Activated naive CD4-positive, alpha-beta T cell treated with Interleukin-2 at 50 U/mL for 16 hours (primary cell): Measurements from ENCODE around the gene NKAIN2.
"Not testable (repeated sequence)": the region's sequence is repeated elsewhere in the genome, so short reads cannot be mapped to it uniquely, and the experiment has no call there.

ENCODE experiments used
- DNase-seq: peaks from one replicate; pipeline ENCODE4 v3.0.0-alpha.2; 2020

NKAIN2 gene

GRCh38 chr6:124131259-124131658 lies 327.6 kb downstream of the NKAIN2 start:
- no peak for DNase-seq

- no peak for DNase-seq
These were observed 328.1 kb downstream of the NKAIN2 start for GRCh38 chr6:124131779-124132178.

GRCh38 chr6:124132256-124132655 lies 328.6 kb downstream of the NKAIN2 start:
- DNase-seq: no peak

- DNase-seq: no peak
These were observed 339.2 kb downstream of the NKAIN2 start for GRCh38 chr6:124142852-124143251.

GRCh38 chr6:124143435-124143834 lies 339.8 kb downstream of the NKAIN2 start:
- no peak for DNase-seq

GRCh38 chr6:124147621-124148020 lies 344.0 kb downstream of the NKAIN2 start:
- no peak for DNase-seq

- no peak for DNase-seq
These were observed 344.7 kb downstream of the NKAIN2 start for GRCh38 chr6:124148236-124148957.

- no peak for DNase-seq
These were observed 346.0 kb downstream of the NKAIN2 start for GRCh38 chr6:124149646-124150045.

- DNase-seq: no peak
These were observed 354.4 kb downstream of the NKAIN2 start for GRCh38 chr6:124158024-124158423.

- DNase-seq: no peak
These were observed 360.0 kb downstream of the NKAIN2 start for GRCh38 chr6:124163676-124164075.

- DNase-seq: no peak
These were observed 360.7 kb downstream of the NKAIN2 start for GRCh38 chr6:124164343-124164742.

GRCh38 chr6:124167249-124167648 lies 363.6 kb downstream of the NKAIN2 start:
- DNase-seq: not testable (repeated sequence)

GRCh38 chr6:124190256-124190655 lies 386.6 kb downstream of the NKAIN2 start:
- DNase-seq: no peak

- DNase-seq: no peak
These were observed 389.5 kb downstream of the NKAIN2 start for GRCh38 chr6:124193132-124193531.

- DNase-seq: no peak
These were observed 393.5 kb downstream of the NKAIN2 start for GRCh38 chr6:124197148-124197547.

- no peak for DNase-seq
These were observed 395.6 kb downstream of the NKAIN2 start for GRCh38 chr6:124199286-124199685.

GRCh38 chr6:124200661-124201060 lies 397.0 kb downstream of the NKAIN2 start:
- no peak for DNase-seq

GRCh38 chr6:124203101-124203811 lies 399.6 kb downstream of the NKAIN2 start:
- DNase-seq: no peak

GRCh38 chr6:124203812-124204167 lies 400.1 kb downstream of the NKAIN2 start:
- DNase-seq: no peak

GRCh38 chr6:124205921-124206320 lies 402.3 kb downstream of the NKAIN2 start:
- no peak for DNase-seq

- no peak for DNase-seq
These were observed 420.1 kb downstream of the NKAIN2 start for GRCh38 chr6:124223611-124224345.

GRCh38 chr6:124226396-124226795 lies 422.7 kb downstream of the NKAIN2 start:
- DNase-seq: no peak

- no peak for DNase-seq
These were observed 429.6 kb downstream of the NKAIN2 start for GRCh38 chr6:124233221-124233620.

GRCh38 chr6:124234801-124235200 lies 431.1 kb downstream of the NKAIN2 start:
- no peak for DNase-seq
